Glutamatergic neuron (in vitro differentiated cells): ENCODE data around the gene ZNF740. TPM values are rescaled to one million over a fixed set of nuclear protein-coding genes. Genes with fewer than 3 reads are reported as not detected.

Experiments
- DNase-seq: peaks from one replicate; pipeline ENCODE4 v3.0.0; 2022
- H3K27ac Mint-ChIP-seq: one replicate; pipeline ENCODE4 v1.8.0; 2020; ENCODE audit warnings: mild to moderate bottlenecking, mixed read lengths, inconsistent platforms; ENCODE audit not compliant: unreplicated experiment
- H3K27me3 Mint-ChIP-seq: one replicate; pipeline ENCODE4 v1.8.0; 2020; ENCODE audit warnings: mild to moderate bottlenecking, moderate library complexity, mixed read lengths, inconsistent platforms; ENCODE audit not compliant: unreplicated experiment
- H3K36me3 Mint-ChIP-seq: one replicate; pipeline ENCODE4 v1.8.0; 2020; ENCODE audit warnings: mild to moderate bottlenecking, mixed read lengths, inconsistent platforms; ENCODE audit not compliant: unreplicated experiment
- H3K4me1 Mint-ChIP-seq: one replicate; pipeline ENCODE4 v1.8.0; 2020; ENCODE audit warnings: mild to moderate bottlenecking, low read depth, mixed read lengths, inconsistent platforms; ENCODE audit not compliant: unreplicated experiment
- H3K4me3 Mint-ChIP-seq: one replicate; pipeline ENCODE4 v1.8.0; 2020; ENCODE audit warnings: mild to moderate bottlenecking, mixed read lengths, inconsistent platforms; ENCODE audit not compliant: unreplicated experiment
- H3K9me3 Mint-ChIP-seq: one replicate; pipeline ENCODE4 v1.8.0; 2020; ENCODE audit warnings: mild to moderate bottlenecking, moderate library complexity, mixed read lengths, inconsistent platforms; ENCODE audit not compliant: unreplicated experiment
- CTCF ChIP-seq: fragments of 200-600 bp; sonication (generic); IDR thresholded peaks from one replicate; pipeline ENCODE4 v1.5.0; 2021; ENCODE audit not compliant: partially characterized antibody, unreplicated experiment
- total RNA-seq: library from RNA; stranded (reverse); fragmentation: NEBNext Ultra II Directional; extraction: Animal tissue kit (Norgen Biotek cat#: 25700); gene quantifications from one replicate; pipeline ENCODE4 v1.2.1, GENCODE V29; 2021; ENCODE audit not compliant: unreplicated experiment

Gene ZNF740
- total RNA-seq, 1 donor from 2014 or later, result 38.2 TPM

- TF ChIP-seq CTCF, result no peak
- no peaks in the 10 kb centered on the region for H3K36me3 Mint-ChIP-seq
- DNase-seq, result no peak
- no peak overlapping the region for H3K4me3 Mint-ChIP-seq
- H3K27ac Mint-ChIP-seq, result no peak overlapping the region
- peaks cover 2% of the 10 kb centered on the region for H3K9me3 Mint-ChIP-seq
- H3K27me3 Mint-ChIP-seq, result peaks cover 2% of the 10 kb centered on the region
- H3K4me1 Mint-ChIP-seq, result peaks cover 3% of the 10 kb centered on the region
Observed at GRCh38 chr12:53145383-53146260, 34.9 kb upstream of the ZNF740 start.

- H3K36me3 Mint-ChIP-seq, result no peaks in the 10 kb centered on the region
- DNase-seq, result no peak
- no peak overlapping the region for H3K27ac Mint-ChIP-seq
- H3K27me3 Mint-ChIP-seq, result peaks cover 2% of the 10 kb centered on the region
- H3K4me1 Mint-ChIP-seq, result peaks cover 3% of the 10 kb centered on the region
- H3K9me3 Mint-ChIP-seq, result no peaks in the 10 kb centered on the region
- H3K4me3 Mint-ChIP-seq, result no peak overlapping the region
- TF ChIP-seq CTCF, result no peak
Observed at GRCh38 chr12:53147181-53147580, 33.3 kb upstream of the ZNF740 start.

GRCh38 chr12:53147653-53148052 lies 32.9 kb upstream of the ZNF740 start:
- H3K27me3 Mint-ChIP-seq, result peaks cover 2% of the 10 kb centered on the region
- TF ChIP-seq CTCF, result no peak
- no peak for DNase-seq
- no peaks in the 10 kb centered on the region for H3K9me3 Mint-ChIP-seq
- H3K4me1 Mint-ChIP-seq, result peaks cover 3% of the 10 kb centered on the region
- no peaks in the 10 kb centered on the region for H3K36me3 Mint-ChIP-seq
- H3K4me3 Mint-ChIP-seq, result no peak overlapping the region
- no peak overlapping the region for H3K27ac Mint-ChIP-seq

GRCh38 chr12:53151039-53151438 lies 29.5 kb upstream of the ZNF740 start:
- H3K27ac Mint-ChIP-seq, result no peak overlapping the region
- H3K27me3 Mint-ChIP-seq, result no peaks in the 10 kb centered on the region
- DNase-seq, result no peak

More at GRCh38 chr12:53151039-53151438, 29.5 kb upstream of the ZNF740 start:
- Mint-ChIP-seq H3K4me1 (peaks cover 3% of the 10 kb centered on the region), H3K9me3 (no peaks in the 10 kb centered on the region), H3K4me3 (no peak overlapping the region), H3K36me3 (no peaks in the 10 kb centered on the region)
- TF ChIP-seq CTCF, result no peak
